Measurements from ENCODE around the gene ZNF81.
"Not testable (repeated sequence)": the region's sequence is repeated elsewhere in the genome, so short reads cannot be mapped to it uniquely, and the experiment has no call there.

ZNF81 gene

DNA sequence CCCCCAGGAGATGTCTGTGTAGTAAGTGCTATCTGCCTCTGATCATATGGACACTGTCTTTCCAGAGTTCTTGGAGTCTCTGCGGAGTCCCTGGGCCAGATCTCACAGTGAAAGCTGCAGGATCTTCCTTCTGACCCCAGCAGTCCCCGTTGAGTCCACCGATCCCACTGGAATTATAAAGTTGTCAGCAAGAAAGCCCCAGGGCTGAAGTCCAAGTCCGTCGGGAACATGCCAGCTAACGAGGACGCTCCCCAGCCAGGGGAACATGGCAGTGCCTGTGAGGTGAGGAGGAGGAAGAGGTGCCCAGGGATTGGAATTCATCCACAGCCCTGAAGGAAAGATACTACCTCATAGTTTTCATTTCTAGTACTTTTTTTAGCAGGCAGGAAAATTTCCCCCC is 9.3 kb downstream of the ZNF81 start:
- no peak for DNase-seq

DNA sequence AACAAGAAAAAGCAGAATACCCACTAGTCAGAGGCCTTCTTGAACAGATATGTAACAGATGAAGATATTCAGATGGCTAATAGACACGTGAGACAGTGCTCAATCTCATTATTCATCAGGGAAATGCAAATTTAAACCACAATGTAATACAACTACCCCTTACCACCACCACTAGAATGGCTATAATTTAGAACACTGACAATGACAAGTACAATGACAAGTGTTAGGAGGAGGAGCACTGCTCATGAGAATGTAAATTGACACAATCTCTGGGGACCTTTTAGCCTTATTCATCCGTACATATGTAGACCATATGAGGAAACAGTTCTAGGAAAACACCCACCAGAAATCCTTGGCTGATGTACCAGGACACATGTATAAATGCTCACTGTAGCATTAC is 13.1 kb downstream of the ZNF81 start:
- no peak for DNase-seq

DNA sequence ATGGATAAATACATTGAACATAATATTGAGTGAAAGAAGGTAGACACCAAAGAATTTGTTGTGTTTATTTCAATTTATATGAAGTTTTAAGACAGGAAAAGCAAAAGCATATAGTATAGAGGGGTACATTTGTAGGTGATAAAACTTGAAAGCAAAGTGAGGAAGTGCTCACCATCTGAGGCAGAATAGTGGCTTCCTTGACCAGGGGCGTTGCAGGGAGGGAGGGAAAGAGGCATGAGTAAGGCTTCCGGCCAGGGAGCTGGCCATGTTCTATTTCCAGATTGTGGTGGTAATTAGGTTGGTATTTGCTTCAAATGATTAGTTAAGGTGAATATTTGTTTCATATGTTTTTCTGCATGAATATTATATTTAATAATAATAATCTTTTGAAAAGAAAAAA is 13.7 kb downstream of the ZNF81 start:
- DNase-seq = not testable (repeated sequence)

DNA sequence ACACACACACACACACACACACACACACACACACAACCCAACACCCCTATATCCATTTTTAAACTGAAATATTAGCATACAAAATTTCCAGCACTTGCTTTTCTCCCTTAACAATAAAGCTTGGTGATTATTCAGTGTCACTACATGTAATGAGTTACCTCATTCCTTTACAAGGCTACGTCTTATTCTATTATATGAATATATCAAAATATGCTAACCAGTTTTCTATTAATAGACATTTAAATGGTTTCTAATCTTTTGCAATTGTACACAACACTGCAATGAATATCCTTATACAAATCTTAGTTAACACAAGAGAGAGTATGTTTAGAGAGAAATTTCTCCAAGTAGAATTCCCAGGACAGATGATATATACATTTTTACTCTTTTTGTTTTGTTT is 14.2 kb downstream of the ZNF81 start:
- no peak for DNase-seq

DNA sequence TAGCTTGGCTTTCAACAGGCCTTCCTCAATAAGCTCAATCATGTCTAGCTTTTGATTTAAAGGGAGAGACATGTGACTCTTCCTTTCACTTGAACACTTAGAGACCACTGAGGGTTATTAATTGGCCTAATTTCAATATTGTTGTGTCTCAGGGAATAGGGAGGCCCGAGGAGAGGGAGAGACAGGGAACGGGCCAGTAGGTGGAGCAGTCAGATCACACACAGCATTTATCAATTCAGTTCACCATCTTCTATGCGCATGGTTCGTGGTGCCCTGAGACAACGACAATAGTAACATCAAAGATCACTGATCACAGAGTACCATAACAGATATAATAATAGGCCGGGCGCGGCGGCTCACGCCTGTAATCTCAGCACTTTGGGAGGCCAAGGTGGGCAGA is 17.8 kb downstream of the ZNF81 start:
- no peak for DNase-seq

DNA sequence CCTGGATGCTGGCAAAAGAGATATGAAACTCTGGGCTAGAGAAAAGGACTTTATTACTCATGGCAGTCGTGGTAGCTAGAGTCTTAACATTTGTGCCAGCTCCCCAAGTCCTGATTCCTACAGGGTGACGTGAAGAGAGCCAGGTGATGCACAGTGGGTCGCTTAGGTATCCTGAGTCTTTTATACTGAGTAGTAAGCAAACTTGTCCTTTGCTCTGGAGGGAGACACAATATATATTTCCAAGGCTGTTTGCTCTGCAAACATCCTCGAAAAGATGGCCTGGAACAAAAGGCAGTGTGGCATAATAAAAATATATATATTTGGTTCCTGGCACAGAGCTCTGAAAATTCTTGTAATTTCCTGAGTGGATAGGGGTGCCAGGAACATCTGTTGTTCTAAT is 23.0 kb downstream of the ZNF81 start:
- DNase-seq = no peak

DNA sequence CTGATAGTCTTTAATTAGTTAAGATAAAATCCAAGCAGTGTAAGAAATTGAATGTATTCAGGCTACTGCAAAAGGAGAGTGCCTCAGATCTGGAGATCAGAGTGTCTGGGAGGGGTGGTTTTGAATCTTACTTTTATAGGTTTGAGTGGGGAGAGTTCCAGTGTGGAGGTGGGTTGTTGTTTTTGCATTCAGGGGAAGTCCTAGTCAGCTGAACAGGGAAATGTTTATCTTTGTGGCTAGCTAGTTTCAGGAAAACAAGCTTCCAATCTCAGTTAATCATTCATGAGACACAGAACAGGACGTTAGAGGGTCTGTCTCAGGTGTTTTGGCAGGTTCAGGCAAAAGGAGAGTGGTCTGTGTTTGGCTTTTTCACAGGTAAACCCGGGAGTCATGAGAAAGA is 26.0 kb downstream of the ZNF81 start:
- no peak for DNase-seq

DNA sequence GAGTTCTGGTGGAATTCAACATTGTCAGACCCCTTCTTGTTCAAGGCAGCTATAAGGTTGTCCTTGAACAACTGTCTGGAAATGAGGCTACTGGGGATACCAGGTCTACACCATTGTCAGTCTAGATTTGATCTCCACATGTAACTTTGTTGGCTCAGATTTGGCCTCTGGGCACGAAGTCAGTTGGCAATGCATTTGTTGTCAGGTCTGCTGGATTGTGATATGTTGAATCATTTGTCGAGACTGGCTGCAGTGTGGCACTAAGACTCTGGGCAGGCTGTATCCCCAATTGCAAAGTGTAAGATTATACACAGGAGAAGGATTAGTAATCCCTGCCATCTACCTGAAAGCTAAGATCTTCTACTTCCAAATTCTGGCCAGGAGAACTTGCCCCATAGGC is 26.5 kb downstream of the ZNF81 start:
- no peak for DNase-seq

DNA sequence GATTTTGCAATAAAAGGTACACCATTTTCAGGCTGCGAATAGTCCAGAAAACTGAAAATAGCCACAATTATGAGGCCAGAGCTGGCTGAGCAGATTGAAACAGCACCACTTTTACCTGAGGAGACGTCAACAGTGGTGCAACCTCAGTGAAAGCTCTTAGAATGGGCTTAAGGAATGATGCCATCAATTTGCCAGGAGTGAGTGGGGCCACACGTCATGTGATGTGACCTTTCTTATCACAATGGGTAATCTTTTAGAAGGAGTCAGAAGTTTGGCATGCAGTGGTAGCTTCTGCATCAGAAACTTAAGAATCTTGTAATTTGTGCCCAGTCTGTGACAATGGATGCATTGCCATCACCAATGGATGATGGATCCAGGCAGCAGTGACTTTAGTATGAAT is 27.6 kb downstream of the ZNF81 start:
- DNase-seq = no peak

DNA sequence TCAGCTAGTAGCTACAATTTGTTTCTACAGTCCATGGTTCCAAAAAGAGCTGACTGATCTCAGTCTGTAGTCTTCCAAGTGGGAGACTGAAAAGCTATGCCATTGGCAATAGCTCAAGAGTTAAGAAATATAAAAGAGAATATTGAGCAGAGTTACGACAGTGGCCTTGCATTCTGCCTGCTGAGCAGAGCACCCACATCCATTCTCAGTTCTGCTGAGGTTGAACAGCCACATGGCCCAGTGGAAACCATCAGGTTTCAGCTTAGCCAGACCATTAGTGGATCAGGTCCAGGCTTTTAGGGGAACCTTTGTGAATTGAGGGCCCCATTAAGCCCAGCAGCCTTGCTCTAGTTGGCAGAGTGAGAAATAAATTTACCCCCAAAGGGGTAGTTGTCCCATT is 28.1 kb downstream of the ZNF81 start:
- DNase-seq = no peak

DNA sequence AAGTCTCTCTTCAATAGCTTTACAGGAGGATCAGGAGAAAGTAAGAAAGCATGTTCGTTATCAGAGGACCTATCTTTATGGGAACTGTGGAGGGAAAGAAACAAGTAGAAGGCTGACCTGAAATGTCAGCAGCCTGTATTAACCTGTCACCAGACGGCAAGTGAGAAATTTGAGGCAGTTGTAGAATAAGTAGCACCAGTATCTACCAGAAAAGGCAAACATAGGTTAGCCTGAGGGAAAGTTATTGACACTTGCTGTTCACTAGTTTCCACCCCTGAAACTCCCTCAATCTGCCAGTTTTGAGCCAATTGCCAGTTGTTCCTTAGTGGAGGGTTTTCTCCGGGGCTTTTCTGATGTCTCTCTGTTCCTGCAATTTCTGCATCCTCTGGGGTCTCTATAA is 36.4 kb downstream of the ZNF81 start:
- DNase-seq = no peak

DNA sequence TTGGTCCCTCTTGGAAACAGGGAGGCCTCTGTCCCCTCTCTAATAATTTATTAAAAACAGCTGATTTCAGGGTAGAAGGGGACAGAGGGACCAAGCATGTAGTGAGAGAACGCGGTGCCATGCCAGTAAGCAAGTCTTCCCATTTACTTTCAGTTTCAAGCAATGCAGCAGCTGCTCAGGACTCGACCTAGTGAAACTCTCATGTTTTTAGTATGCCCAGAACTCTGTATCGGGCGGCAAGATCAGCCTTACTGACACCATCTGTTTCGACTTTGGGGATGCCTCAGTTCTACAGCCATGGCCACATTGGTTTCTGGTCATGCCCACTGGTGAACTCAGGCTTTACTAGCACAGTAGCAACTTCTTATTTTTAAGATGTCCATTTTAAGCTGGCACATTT is 40.6 kb downstream of the ZNF81 start:
- no peak for DNase-seq

DNA sequence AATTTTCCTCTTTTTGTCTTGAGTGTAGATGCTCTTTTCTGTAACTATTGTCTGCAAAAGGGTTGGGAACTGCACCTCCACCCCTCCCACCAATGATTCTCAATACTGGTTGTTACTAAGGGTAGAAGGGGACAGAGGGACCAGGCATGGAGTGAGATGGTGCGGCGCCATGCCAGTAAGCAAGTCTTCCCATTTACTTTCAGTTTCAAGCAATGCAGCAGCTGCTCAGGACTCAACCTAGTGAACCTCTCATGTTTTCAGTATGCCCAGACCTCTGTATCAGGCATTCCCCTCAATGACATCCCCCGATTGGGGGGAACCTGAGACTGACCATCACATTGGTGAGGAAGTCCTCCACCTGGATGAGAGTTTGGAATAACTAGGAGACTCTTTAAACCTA is 41.5 kb downstream of the ZNF81 start:
- no peak for DNase-seq

DNA sequence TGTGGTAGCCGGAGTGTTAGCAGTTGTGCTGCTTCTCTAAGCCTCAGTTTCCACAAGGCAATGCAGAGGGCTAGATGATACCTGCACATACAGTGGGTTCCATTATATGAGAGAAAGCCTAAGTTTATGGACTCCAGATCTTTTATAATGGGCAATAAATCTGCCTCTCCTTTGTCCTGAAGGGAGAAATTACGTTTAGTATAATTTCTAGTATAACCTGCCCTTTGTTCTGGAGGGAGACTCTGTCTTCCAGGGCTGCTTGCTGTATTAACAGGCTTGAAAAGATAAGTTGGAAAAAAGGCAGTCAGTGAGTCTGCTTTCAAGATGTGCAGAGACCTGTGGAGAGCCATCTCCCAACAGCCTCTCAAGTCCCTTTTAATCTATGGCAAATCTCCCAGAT is 42.8 kb downstream of the ZNF81 start:
- DNase-seq = no peak

DNA sequence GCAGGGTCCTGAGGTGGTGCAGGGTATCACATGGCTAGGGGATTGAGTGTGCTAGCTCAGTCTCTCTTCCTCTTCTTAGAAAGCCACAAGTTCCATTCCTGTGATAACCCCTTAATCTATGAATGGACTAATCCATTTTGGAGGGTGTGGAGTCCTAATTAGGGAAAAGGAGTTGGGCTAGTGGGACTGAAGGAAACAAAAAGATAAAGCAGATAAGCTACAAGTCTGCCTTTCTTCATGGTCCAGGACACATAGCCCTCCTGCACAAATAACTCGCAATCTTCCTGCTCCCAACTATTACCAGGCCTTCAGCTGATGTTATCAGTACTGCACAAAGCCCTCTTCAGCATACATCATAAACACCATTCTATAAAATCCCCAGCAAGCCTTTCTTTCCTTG is 44.2 kb downstream of the ZNF81 start:
- no peak for DNase-seq

DNA sequence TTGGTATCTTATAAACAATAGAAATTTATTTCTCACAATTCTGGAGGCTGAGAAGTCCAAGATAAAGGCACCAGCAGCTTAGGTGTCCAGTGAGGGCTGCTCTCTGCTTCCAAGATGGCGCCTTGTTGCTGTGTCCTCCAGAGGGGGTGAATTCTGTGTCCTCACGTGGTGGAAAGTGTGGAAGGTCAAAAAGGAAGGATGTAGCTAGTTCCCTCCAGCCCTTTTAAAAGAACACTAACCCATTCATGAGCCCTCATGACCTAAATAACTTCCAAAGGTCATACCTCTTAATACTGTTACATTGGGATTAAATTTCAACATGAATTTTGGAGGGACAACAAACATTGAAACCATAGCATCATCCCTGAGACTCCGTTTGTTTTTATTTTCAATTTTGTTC is 48.8 kb downstream of the ZNF81 start:
- DNase-seq = no peak

DNA sequence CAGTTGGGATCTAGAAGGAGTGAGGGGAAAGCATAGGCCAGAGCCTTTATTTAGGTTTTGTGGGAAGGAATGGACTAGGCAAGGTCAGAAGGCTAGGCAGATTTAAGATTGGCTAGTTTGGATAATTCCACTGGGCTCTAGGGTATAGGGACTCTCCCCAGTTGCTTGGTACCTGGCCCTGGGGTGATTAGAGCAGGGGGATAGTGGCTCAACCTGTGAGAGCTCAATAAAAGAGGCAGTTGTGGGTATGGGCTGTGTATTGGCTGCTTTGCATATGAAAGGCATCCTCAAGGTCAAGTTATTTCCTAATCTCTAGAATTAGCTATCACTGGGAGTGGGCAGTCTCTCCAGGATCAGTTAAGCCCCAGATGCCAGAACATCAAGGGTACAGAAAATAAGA is 61.3 kb downstream of the ZNF81 start:
- no peak for DNase-seq

DNA sequence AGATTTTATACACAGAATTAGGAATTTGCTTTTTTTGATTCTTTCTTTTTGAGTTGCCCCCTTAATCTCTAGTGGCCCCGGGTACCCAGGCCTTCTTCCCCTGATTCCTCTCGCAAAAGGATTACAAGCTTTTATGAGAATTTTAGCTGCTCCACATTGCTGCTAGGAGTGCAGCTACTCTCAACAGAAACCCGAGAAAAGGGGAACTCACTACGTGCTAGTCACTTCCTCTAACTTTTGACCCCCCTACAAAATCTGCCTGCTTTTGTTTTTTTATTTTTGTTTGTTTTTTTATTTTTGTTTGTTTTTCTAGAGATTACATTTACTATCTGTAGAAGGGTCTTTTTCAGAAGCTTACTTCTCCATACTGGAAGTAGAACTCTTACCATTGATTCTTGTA is 64.1 kb downstream of the ZNF81 start:
- no peak for DNase-seq

DNA sequence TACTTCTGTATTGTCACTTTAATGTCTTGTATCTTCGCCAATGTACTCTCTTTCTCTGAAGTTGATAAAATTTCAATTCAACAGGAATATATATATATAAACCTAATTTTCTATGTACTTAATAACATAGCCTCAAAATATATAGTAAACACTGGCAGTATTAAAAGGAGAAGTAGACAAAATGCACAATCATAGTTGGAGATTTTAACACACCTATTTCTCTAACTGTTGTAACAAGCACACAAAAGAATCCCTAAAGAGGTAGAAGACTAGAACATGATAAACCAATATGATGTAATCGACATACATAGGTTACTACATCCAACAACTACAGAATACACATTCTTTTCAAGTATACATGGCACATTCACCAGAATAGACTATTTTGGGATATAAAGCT is 65.5 kb downstream of the ZNF81 start:
- no peak for DNase-seq

DNA sequence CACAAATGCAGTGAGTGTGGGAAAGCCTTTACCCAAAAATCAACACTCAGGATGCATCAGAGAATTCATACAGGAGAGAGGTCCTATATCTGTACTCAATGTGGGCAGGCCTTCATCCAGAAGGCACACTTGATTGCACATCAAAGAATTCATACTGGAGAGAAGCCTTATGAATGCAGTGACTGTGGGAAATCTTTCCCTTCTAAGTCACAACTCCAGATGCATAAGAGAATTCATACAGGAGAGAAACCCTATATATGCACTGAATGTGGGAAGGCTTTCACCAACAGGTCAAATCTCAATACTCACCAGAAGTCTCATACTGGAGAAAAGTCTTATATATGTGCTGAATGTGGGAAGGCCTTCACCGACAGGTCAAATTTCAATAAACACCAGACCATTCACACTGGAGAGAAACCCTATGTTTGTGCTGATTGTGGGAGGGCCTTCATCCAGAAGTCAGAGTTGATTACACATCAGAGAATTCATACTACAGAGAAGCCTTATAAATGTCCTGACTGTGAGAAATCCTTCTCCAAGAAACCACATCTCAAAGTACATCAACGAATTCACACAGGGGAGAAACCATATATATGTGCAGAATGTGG is 79.3 kb downstream of the ZNF81 start:
- DNase-seq = no peak

DNA sequence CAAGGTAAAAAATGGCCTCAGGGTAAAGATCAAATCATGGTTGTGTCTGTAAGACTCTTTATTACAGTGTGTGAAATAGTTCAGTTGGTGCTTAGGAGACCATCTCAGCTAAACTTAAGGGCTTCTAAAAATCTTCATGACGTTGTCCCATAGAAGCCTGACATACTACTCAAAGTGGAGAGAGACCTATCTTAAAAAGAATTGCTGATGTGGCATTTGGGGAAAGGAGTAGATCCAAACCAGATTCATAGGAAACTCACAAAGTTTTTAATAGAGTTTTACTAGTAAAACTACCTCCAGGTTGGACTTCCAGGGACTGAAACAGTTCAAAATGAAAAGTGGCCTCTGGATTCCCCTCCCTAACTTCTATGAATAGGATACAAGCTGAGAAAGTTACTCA is 81.6 kb downstream of the ZNF81 start:
- no peak for DNase-seq

DNA sequence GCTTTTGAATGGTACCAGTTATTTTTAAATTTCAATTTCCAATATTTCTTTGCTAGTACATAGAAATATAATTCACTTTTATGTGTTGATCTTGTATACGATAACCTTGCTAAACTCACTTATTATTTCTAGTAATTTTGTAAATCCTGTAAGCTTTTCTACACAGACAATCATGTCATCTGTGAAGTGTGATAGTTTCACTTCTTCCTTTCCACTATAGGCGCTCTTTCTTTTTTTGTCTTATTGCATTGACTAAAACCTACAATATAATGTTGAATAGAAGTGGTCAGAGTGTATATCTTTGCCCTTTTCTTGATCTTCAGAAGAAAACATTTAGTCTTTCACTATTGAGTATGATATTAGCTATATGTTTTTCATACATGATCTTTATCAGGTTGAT is 90.5 kb downstream of the ZNF81 start:
- DNase-seq = no peak

DNA sequence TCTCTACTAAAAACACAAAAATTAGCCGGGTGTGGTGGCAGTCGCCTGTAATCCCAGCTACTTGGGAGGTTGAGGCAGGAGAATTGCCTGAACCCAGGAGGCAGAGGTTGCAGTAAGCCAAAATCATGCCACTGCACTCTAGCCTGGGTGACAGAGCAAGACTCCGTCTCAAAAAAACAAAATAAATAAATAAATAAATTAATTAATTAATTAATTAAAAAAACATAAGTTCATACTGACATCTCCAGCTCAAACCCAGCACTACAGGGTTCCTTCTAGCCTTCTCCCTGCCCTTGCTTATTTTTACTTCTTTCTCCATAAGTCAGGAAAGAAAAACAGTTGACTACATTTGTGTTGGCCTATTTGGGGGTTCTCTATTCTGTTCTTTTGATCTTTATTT is 95.3 kb downstream of the ZNF81 start:
- DNase-seq = not testable (repeated sequence)

DNA sequence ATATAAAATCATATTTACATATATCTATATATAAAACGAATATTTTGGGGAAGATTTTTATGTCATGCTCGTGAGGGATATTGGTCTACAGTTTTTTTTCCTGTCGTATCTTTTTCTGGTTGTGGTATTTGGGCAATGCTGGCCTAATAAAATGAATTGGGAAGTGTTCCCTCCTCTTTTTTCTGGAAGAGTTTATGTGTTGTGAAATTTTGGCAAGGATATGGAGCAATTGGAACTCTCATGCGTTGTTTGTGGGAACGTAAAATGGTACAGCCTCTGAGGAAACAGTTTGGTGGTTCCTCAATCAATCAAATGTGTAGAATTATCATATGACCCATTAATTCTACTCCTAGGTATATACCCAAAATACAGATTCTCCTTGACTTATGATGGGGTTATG is 97.2 kb downstream of the ZNF81 start:
- no peak for DNase-seq

DNA sequence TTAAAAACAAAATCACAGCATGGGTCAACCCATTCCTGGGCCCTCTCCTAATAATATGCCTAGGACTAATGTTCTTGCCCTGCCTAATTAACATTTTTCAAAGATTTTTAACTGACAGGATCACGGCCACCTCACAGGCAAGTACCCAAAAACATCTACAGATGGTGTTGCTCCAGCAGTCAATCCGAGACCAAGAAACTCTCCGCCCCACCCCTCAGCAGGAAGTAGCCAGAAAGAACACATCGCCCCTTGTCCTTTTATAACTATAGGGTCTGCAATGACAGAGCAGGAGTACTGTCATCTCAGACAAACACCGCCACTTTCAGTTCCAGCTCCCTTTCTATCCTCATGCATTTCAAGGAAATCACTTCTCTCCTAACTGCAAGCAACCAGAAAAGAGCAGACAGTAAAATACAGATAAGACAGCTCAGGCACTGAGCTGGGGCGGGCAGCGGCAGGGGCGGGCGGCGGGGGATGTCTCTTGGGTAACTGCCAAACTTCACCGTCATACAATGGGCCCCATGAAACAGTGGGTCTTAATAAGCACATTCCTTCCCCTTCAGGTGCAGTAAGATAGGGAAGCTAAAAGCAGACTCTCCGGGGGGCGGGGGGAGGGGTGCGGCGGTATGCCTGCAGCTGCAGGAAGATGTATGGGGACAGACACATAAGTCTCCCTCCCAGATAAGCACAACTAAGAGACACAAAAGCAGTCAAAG is 99.7 kb downstream of the ZNF81 start:
- no peak for DNase-seq

Measured in T-helper 9 cell (primary cell).